H1 (cell line): ENCODE results near the gene STRN. TPM values are rescaled to one million over a fixed set of nuclear protein-coding genes. Genes with fewer than 3 reads are reported as not detected.

Source experiments
- RXRA ChIP-seq: IDR thresholded peaks from 2 replicates; pipeline ENCODE4 v1.6.1; 2011; ENCODE audit warnings: low read depth, mild to moderate bottlenecking, low read length, moderate library complexity; ENCODE audit not compliant: insufficient read depth
- polyA plus RNA-seq, 7 experiments: library from polyadenylated mRNA; depleted of rRNA in 3 of 7; stranded (reverse) in 5 of 7; unstranded in 2 of 7; fragments of >200 nt in 5 of 7; fragments of 200-250 nt in 2 of 7; gene quantifications; 1 replicate in 5 of 7; 2 replicates in 1 of 7; 4 replicates in 1 of 7; pipeline versions ENCODE4 v1.2.1 to v1.2.3, GENCODE V29; 2011 to 2013; ENCODE audit warnings: missing spikeins in 2 of 7, mixed read lengths in 2 of 7
- total RNA-seq: library from RNA; stranded (reverse); fragmentation: NEBNext Ultra II Directional; extraction: Animal tissue kit (Norgen Biotek cat#: 25700); gene quantifications from 2 replicates; pipeline ENCODE4 v1.2.1, GENCODE V29; 2021

STRN gene
- total and polyA plus RNA-seq, 2 of the 8 experiments (the other 6 are each of a cell fraction or from before 2014, with no cell fraction given), result 8.3 to 47.0 TPM

- no peak for TF ChIP-seq RXRA
Measured at GRCh38 chr2:36960005-36960675, 6.2 kb downstream of the STRN start (continued).
